HG02884 (cell line): ENCODE results near the gene CPXM2.

ENCODE experiments used
- ATAC-seq: cut with Tn5 transposase; IDR thresholded peaks from one replicate; pipeline ENCODE4 v1.9.1; 2021; ENCODE audit warnings: mild to moderate bottlenecking, moderate library complexity; ENCODE audit not compliant: unreplicated experiment

The CPXM2 gene

GRCh38 chr10:123778719-123779517, 112.7 kb downstream of the CPXM2 start:
- ATAC-seq = no peak

GRCh38 chr10:123777881-123778280, 113.7 kb downstream of the CPXM2 start:
- ATAC-seq = no peak

- no peak for ATAC-seq
Observed at GRCh38 chr10:123774132-123774742, 117.4 kb downstream of the CPXM2 start.

- no peak for ATAC-seq
Observed at GRCh38 chr10:123772645-123773508, 118.7 kb downstream of the CPXM2 start.

GRCh38 chr10:123771877-123772644, 119.5 kb downstream of the CPXM2 start:
- no peak for ATAC-seq

- no peak for ATAC-seq
Observed at GRCh38 chr10:123769647-123770046, 122.0 kb downstream of the CPXM2 start.

- no peak for ATAC-seq
Observed at GRCh38 chr10:123766761-123767160, 124.8 kb downstream of the CPXM2 start.

- ATAC-seq = no peak
Observed at GRCh38 chr10:123766012-123766411, 125.6 kb downstream of the CPXM2 start.

GRCh38 chr10:123761666-123762230, 129.9 kb downstream of the CPXM2 start:
- ATAC-seq = no peak

GRCh38 chr10:123761038-123761428, 130.6 kb downstream of the CPXM2 start:
- no peak for ATAC-seq

GRCh38 chr10:123760356-123761037, 131.1 kb downstream of the CPXM2 start:
- no peak for ATAC-seq

- no peak for ATAC-seq
Observed at GRCh38 chr10:123759501-123760031, 132.0 kb downstream of the CPXM2 start.

GRCh38 chr10:123759041-123759440, 132.6 kb downstream of the CPXM2 start:
- ATAC-seq = no peak

GRCh38 chr10:123757853-123758252, 133.8 kb downstream of the CPXM2 start:
- ATAC-seq = no peak

- no peak for ATAC-seq
Observed at GRCh38 chr10:123755061-123755460, 136.5 kb downstream of the CPXM2 start.

- ATAC-seq = no peak
Observed at GRCh38 chr10:123754123-123754522, 137.5 kb downstream of the CPXM2 start.

- no peak for ATAC-seq
Observed at GRCh38 chr10:123751342-123752134, 140.1 kb downstream of the CPXM2 start.

- ATAC-seq = no peak
Observed at GRCh38 chr10:123750901-123751300, 140.7 kb downstream of the CPXM2 start.

- ATAC-seq = no peak
Observed at GRCh38 chr10:123748711-123749110, 142.9 kb downstream of the CPXM2 start.
